HepG2 (cell line): ENCODE measurements around the gene APOM.

ENCODE experiments used
- EZH2 ChIP-seq: conservative IDR thresholded peaks from 2 replicates; pipeline ENCODE4 v1.6.1; 2012; ENCODE audit warnings: mild to moderate bottlenecking, low read depth, low read length, moderate library complexity
- MLLT10 ChIP-seq: sonication (generic); formaldehyde crosslinking; IDR thresholded peaks from 2 replicates; pipeline ENCODE4 v1.4.0; 2020; ENCODE audit warnings: missing genetic modification reagents
- NFYB ChIP-seq: sonication (generic); formaldehyde crosslinking; IDR thresholded peaks from 2 replicates; pipeline ENCODE4 v1.4.0; 2020; ENCODE audit warnings: missing genetic modification reagents
- NONO ChIP-seq, 2 experiments: fragments of 450-650 bp in 1 of 2; sonication (generic) in 1 of 2; formaldehyde crosslinking in 1 of 2; IDR thresholded peaks in 1 of 2; conservative IDR thresholded peaks in 1 of 2; 2 replicates each; pipeline versions ENCODE4 v1.6.1 to v1.8.0; 2017 to 2022; ENCODE audit warnings: mild to moderate bottlenecking in 1 of 2, missing genetic modification reagents in 1 of 2, moderate library complexity in 1 of 2
- POLR2A ChIP-seq, 2 experiments: IDR thresholded peaks; 2 replicates each; pipeline ENCODE4 v1.6.1; 2011; ENCODE audit warnings: low read depth in 2 of 2, low read length in 2 of 2, mild to moderate bottlenecking in 1 of 2, moderate library complexity in 1 of 2; ENCODE audit not compliant: insufficient read depth in 1 of 2
- POLR2AphosphoS5 ChIP-seq: IDR thresholded peaks from 2 replicates; pipeline ENCODE4 v1.6.1; 2012; ENCODE audit warnings: low read depth, low read length
- RAD21 ChIP-seq: fragments of 450-650 bp; formaldehyde crosslinking; IDR thresholded peaks from 2 replicates; pipeline ENCODE4 v1.5.0; 2020; ENCODE audit warnings: mild to moderate bottlenecking
- SMARCE1 ChIP-seq: fragments of 450-650 bp; IDR thresholded peaks from 2 replicates; pipeline ENCODE4 v1.6.1; 2017; ENCODE audit warnings: borderline replicate concordance
- SNAPC2 ChIP-seq: sonication (generic); formaldehyde crosslinking; IDR thresholded peaks from 2 replicates; pipeline ENCODE4 v1.8.1; 2022; ENCODE audit warnings: mild to moderate bottlenecking, missing genetic modification reagents
- ZNF121 ChIP-seq: sonication (generic); formaldehyde crosslinking; IDR thresholded peaks from 2 replicates; pipeline ENCODE4 v1.5.0; 2020; ENCODE audit warnings: mild to moderate bottlenecking, missing genetic modification reagents
- ZNF510 ChIP-seq: sonication (generic); formaldehyde crosslinking; IDR thresholded peaks from 2 replicates; pipeline ENCODE4 v1.4.0; 2020; ENCODE audit warnings: low read depth, mild to moderate bottlenecking, missing genetic modification reagents
- TF ChIP-seq, protein P1 (sequence below): IDR thresholded peaks from 2 replicates; pipeline ENCODE4 v1.6.1; 2012; ENCODE audit warnings: inconsistent platforms
- TF ChIP-seq, protein P2 (sequence below): sonication (generic); formaldehyde crosslinking; IDR thresholded peaks from 2 replicates; pipeline ENCODE4 v1.5.0; 2020; ENCODE audit warnings: mild to moderate bottlenecking, missing genetic modification reagents, moderate library complexity
- TF ChIP-seq, protein P3 (sequence below): fragments of 450-650 bp; IDR thresholded peaks from 2 replicates; pipeline ENCODE4 v1.6.1; 2017; ENCODE audit warnings: mild to moderate bottlenecking

DNA sequence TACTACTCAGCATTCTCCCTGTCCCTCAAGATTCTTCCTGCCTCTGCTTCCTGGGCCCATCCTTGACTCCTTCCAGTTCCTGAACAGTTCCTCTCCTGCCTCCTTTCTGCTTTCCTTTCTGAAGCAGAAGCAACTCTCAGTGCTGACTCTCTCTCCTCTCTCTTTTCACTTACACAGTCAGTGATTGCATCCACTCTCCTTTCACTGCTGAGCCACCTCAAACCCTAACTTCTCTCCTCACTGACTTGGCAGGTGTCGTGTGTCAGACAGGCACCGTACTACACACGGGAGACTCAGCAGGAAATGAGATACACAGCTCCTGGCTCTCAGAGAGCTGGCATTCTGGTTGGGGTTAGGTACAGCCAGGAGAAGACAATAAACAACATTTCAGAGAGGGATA lies 41.9 kb downstream of the APOM start:
- TF ChIP-seq, protein P1, sequence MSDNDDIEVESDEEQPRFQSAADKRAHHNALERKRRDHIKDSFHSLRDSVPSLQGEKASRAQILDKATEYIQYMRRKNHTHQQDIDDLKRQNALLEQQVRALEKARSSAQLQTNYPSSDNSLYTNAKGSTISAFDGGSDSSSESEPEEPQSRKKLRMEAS: no peak
- TF ChIP-seq ZNF510 (CRISPR knock-in tag) (no peak), RAD21 (CRISPR knock-in tag) (no peak), SMARCE1 (no peak), SNAPC2 (CRISPR knock-in tag) (no peak), POLR2A (IDR thresholded peaks at IDR 0.05; ENCODE audit: insufficient read depth in 1 of 2, low read depth in 2 of 2, low read length in 2 of 2) (no peak), NONO (IDR thresholded peaks at IDR 0.05) (no peak), NONO (CRISPR knock-in tag; conservative IDR thresholded peaks at IDR 0.05) (no peak), ZNF121 (no peak), NFYB (no peak), EZH2 (no peak), MLLT10 (CRISPR knock-in tag) (no peak), POLR2AphosphoS5 (no peak)
- TF ChIP-seq, protein P2, sequence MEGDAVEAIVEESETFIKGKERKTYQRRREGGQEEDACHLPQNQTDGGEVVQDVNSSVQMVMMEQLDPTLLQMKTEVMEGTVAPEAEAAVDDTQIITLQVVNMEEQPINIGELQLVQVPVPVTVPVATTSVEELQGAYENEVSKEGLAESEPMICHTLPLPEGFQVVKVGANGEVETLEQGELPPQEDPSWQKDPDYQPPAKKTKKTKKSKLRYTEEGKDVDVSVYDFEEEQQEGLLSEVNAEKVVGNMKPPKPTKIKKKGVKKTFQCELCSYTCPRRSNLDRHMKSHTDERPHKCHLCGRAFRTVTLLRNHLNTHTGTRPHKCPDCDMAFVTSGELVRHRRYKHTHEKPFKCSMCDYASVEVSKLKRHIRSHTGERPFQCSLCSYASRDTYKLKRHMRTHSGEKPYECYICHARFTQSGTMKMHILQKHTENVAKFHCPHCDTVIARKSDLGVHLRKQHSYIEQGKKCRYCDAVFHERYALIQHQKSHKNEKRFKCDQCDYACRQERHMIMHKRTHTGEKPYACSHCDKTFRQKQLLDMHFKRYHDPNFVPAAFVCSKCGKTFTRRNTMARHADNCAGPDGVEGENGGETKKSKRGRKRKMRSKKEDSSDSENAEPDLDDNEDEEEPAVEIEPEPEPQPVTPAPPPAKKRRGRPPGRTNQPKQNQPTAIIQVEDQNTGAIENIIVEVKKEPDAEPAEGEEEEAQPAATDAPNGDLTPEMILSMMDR (CRISPR knock-in tag): no peak
- TF ChIP-seq, protein P3, sequence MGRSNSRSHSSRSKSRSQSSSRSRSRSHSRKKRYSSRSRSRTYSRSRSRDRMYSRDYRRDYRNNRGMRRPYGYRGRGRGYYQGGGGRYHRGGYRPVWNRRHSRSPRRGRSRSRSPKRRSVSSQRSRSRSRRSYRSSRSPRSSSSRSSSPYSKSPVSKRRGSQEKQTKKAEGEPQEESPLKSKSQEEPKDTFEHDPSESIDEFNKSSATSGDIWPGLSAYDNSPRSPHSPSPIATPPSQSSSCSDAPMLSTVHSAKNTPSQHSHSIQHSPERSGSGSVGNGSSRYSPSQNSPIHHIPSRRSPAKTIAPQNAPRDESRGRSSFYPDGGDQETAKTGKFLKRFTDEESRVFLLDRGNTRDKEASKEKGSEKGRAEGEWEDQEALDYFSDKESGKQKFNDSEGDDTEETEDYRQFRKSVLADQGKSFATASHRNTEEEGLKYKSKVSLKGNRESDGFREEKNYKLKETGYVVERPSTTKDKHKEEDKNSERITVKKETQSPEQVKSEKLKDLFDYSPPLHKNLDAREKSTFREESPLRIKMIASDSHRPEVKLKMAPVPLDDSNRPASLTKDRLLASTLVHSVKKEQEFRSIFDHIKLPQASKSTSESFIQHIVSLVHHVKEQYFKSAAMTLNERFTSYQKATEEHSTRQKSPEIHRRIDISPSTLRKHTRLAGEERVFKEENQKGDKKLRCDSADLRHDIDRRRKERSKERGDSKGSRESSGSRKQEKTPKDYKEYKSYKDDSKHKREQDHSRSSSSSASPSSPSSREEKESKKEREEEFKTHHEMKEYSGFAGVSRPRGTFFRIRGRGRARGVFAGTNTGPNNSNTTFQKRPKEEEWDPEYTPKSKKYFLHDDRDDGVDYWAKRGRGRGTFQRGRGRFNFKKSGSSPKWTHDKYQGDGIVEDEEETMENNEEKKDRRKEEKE: no peak
